NCI-H345 treated with DMSO at 0.1 percent for 48 hours (cell line): ENCODE measurements around the gene KIR3DL3.
"Not testable (repeated sequence)": the region's sequence is repeated elsewhere in the genome, so short reads cannot be mapped to it uniquely, and the experiment has no call there.

Experiments used
- DNase-seq: peaks from one replicate; lab custom pipeline; 2025; ENCODE audit not compliant: unreplicated experiment; lab: John Stamatoyannopoulos, UW

KIR3DL3 gene

DNA sequence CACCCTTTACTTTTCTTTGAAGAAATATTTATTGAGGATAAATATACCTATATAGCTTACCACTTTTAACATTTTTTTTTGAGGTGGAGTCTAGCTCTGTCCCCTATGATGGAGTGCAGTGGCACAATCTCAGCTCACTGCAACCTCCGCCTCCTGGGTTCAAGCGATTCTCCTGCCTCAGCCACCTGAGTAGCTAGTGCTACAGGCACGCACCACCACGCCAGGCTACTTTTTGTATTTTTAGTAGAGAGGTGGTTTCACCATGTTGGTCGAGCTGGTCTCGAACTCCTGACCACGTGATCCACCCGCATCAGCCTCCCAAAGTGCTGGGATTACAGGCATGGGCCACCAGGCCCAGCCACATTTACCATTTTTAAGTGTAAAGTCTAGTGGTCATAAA is 51.6 kb downstream of the KIR3DL3 start:
- DNase-seq, result not testable (repeated sequence)

DNA sequence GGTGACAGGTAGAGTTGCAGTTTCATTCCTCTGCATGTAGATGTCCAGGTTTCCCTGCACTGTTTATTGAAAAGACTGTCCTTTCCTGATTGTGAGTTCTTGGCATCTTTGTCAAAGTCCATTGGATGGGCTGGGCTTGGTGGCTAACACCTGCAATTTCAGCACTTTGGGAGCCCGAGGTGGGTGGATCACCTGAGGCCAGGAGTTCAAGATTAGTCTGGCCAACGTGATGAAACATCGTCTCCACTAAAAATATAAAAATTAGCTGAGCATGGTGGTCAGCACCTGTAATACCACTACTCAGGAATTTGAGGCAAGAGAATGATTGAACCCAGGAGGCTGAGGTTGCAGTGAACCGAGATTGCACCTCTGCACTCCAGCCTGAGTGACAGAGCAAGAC is 53.6 kb downstream of the KIR3DL3 start:
- not testable (repeated sequence) for DNase-seq

DNA sequence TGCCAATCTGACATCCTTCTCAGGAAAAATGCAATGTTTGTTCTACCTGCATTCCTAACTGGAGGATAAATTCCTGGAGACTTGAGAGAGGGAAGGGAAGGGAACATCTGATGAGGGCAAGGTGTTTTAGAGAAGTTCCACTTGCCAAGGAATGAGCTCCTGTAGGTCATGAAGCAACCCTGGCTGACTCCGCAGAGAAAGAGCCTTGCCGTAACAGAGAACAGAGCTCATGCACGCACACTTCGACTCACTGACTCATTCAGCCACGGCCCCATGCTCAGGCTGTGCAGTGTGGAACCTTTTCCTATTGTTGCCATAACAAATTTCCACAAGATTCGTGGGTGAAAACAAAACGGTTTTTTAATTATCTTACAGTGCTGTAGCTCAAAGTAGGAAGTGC is 54.7 kb downstream of the KIR3DL3 start:
- not testable (repeated sequence) for DNase-seq

DNA sequence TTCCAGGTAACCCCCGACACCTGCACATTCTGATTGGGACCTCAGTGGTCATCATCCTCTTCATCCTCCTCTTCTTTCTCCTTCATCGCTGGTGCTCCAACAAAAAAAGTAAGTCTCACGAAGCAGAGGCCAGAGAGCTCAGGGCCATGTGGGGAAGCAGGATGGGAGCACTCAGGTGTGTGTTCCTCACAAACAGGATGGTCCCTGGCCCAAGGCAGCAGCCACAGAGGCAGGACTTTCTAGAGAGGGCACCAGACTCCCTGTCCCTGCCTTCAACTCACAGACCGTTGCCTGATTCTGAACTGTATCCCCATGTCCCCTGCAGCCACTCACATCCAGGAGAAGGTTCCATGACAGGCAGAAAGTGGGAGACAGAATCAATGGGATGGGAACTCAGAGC is 58.7 kb downstream of the KIR3DL3 start:
- not testable (repeated sequence) for DNase-seq
